K562 (cell line): ENCODE data around the gene C1orf116. TPM values are rescaled to one million over a fixed set of nuclear protein-coding genes. Genes with fewer than 3 reads are reported as not detected.
A peak's percentile ranks its signal among the peaks of the same experiment; 100 is the strongest.

Experiments used
- ATAC-seq: fragments of 200-7000 bp; cut with Tn5 transposase; 3 replicates; pipeline ENCODE4 v1.9.1; 2020; ENCODE audit warnings: moderate library complexity
- BruUV-seq: library from RNA; stranded (reverse); fragments of 400-500 nt; replicated peaks from 2 replicates; lab custom pipeline; 2021; lab: Mats Ljungman, UMichigan
- CTCF ChIA-PET: fragments of 300-600 bp; formaldehyde crosslinking; extraction: SDS; loops from one replicate; lab custom pipeline; 2021; ENCODE audit warnings: low intra/inter-chr PET ratio; lab: Yijun Ruan, JAX
- POLR2A ChIA-PET: fragments of 300-600, 350-650 bp; sonication (Branson Sonifier 250); formaldehyde crosslinking; extraction: SDS; loops from one replicate; lab custom pipeline; 2021; ENCODE audit warnings: antibody characterized with exemption, inconsistent platforms; lab: Yijun Ruan, JAX
- DNase-seq, 4 experiments: peaks; one replicate each; pipeline versions ENCODE4 v3.0.0 to v3.0.0-alpha.2; 2011 to 2018; ENCODE audit warnings: low spot score in 3 of 4, mixed read lengths in 3 of 4; ENCODE audit errors: extremely low read depth in 1 of 4
- FAIRE-seq: peaks from 2 replicates; lab custom pipeline; 2011; peaks lifted over from hg19 to GRCh38; lab: Jason Lieb, UNC
- H2AFZ ChIP-seq: 2 replicates; pipeline ENCODE4 v1.6.0; 2011; ENCODE audit warnings: low read depth, low read length, control low read depth, inconsistent platforms
- H3K27ac ChIP-seq: fragments of 200-600 bp; 3 replicates; pipeline ENCODE4 v1.8.0; 2011; ENCODE audit warnings: low read depth, mild to moderate bottlenecking, control low read depth, inconsistent platforms, low read length, moderate library complexity, mixed read lengths; ENCODE audit errors: extremely low read depth
- H3K27me3 ChIP-seq, 2 experiments: fragments of 300-600 bp in 1 of 2; 2 replicates in 1 of 2; 3 replicates in 1 of 2; pipeline versions ENCODE4 v1.6.0 to v1.8.0; 2011; ENCODE audit warnings: inconsistent platforms in 2 of 2, low read length in 2 of 2, mild to moderate bottlenecking in 1 of 2, mixed read lengths in 1 of 2, moderate library complexity in 1 of 2; ENCODE audit not compliant: control insufficient read depth in 2 of 2, insufficient read depth in 2 of 2
- H3K36me3 ChIP-seq: fragments of 300-600 bp; 3 replicates; pipeline ENCODE4 v1.8.0; 2011; ENCODE audit warnings: mild to moderate bottlenecking, low read length, inconsistent platforms; ENCODE audit not compliant: control insufficient read depth, insufficient read depth
- H3K4me1 ChIP-seq, 2 experiments: fragments of 200-600 bp in 1 of 2; replicated peaks in 1 of 2; 2 replicates in 1 of 2; 3 replicates in 1 of 2; pipeline versions ENCODE4 v1.5.1 to v1.8.0; 2011; ENCODE audit warnings: inconsistent platforms in 2 of 2, low read length in 2 of 2, mild to moderate bottlenecking in 1 of 2, mixed read lengths in 1 of 2, moderate library complexity in 1 of 2; ENCODE audit not compliant: control insufficient read depth in 2 of 2, insufficient read depth in 2 of 2
- H3K4me2 ChIP-seq: 2 replicates; pipeline ENCODE4 v1.6.1; 2011; ENCODE audit warnings: low read length, control low read depth, inconsistent platforms, mixed read lengths; ENCODE audit not compliant: insufficient read depth
- H3K4me3 ChIP-seq: fragments of 200-600 bp; sonication (generic), shearing (Covaris generic); 2 replicates; pipeline ENCODE4 v1.5.1; 2016; ENCODE audit warnings: control low read depth, inconsistent platforms
- H3K79me2 ChIP-seq: fragments of 200-600 bp; 3 replicates; pipeline ENCODE4 v1.8.0; 2011; ENCODE audit warnings: low read length, inconsistent platforms; ENCODE audit not compliant: control insufficient read depth, insufficient read depth
- H3K9ac ChIP-seq, 2 experiments: 2 replicates each; pipeline versions ENCODE4 v1.6.0 to v1.6.1; 2011; ENCODE audit warnings: low read depth in 2 of 2, low read length in 2 of 2, control low read depth in 1 of 2, inconsistent platforms in 1 of 2, mild to moderate bottlenecking in 1 of 2, mixed read lengths in 1 of 2; ENCODE audit not compliant: insufficient read depth in 1 of 2
- H3K9me1 ChIP-seq: one replicate; pipeline ENCODE4 v1.6.0; 2011; ENCODE audit warnings: inconsistent platforms, mild to moderate bottlenecking, low read length, moderate library complexity; ENCODE audit not compliant: control insufficient read depth, insufficient read depth
- H3K9me3 ChIP-seq: replicated peaks from 2 replicates; pipeline ENCODE4 v1.5.1; 2011; ENCODE audit warnings: low read depth, low read length, inconsistent platforms; ENCODE audit not compliant: control insufficient read depth, insufficient read depth
- H4K20me1 ChIP-seq: replicated peaks from 2 replicates; pipeline ENCODE4 v1.6.1; 2011; ENCODE audit warnings: low read length, inconsistent platforms, mixed read lengths; ENCODE audit not compliant: control insufficient read depth, insufficient read depth
- HOXB6 ChIP-seq: fragments of 250-450 bp; sonication (Bioruptor Pico); IDR thresholded peaks from 2 replicates; pipeline ENCODE4 v1.5.1; 2022; ENCODE audit warnings: mild to moderate bottlenecking, borderline replicate concordance
- MEIS2 ChIP-seq: fragments of 450-650 bp; IDR thresholded peaks from 2 replicates; pipeline ENCODE4 v1.6.1; 2014; ENCODE audit warnings: mild to moderate bottlenecking; ENCODE audit not compliant: partially characterized antibody
- RBM22 ChIP-seq: fragments of 200-400 bp; formaldehyde crosslinking; IDR thresholded peaks from 2 replicates; pipeline ENCODE4 v1.6.1; 2018; ENCODE audit warnings: low read length, low read depth; ENCODE audit not compliant: poor library complexity, severe bottlenecking
- RBM25 ChIP-seq: fragments of 200-400 bp; formaldehyde crosslinking; IDR thresholded peaks from 2 replicates; pipeline ENCODE4 v1.6.1; 2018; ENCODE audit warnings: low read length, low read depth, moderate library complexity; ENCODE audit not compliant: severe bottlenecking
- RBM39 ChIP-seq: fragments of 200-400 bp; formaldehyde crosslinking; optimal IDR thresholded peaks from 2 replicates; pipeline ENCODE3; 2018; ENCODE audit warnings: low read depth, low read length
- ZNF24 ChIP-seq: fragments of 450-650 bp; IDR thresholded peaks from 2 replicates; pipeline ENCODE4 v1.6.1; 2016
- ZNF79 ChIP-seq: fragments of 250-450 bp; sonication (Bioruptor Pico); IDR thresholded peaks from 2 replicates; pipeline ENCODE4 v1.4.0; 2020; ENCODE audit warnings: low read depth, mild to moderate bottlenecking, moderate library complexity
- WGBS: fragments of 100-300 bp; shearing (Covaris generic); methylation state at CpG from one replicate; pipeline ENCODE4 v1.1.6; 2016; ENCODE audit warnings: low coverage, mixed read lengths; ENCODE audit not compliant: insufficient coverage; ENCODE audit errors: missing lambda C conversion rate; 5-methylcytosine and 5-hydroxymethylcytosine counted together
- in situ Hi-C: fragments of 300-500 bp; cut with MboI; formaldehyde crosslinking; loops from 4 replicates; pipeline ENCODE4 v1.15.0; 2018; ENCODE audit warnings: inconsistent platforms, mixed read lengths
- intact Hi-C: fragments of 100-400 bp; cut with micrococcal nuclease; formaldehyde crosslinking; loops from 2 replicates; pipeline ENCODE4 v1.14.2; 2022
- polyA plus RNA-seq, 8 experiments: library from polyadenylated mRNA; depleted of rRNA in 4 of 8; stranded (reverse) in 5 of 8; unstranded in 3 of 8; fragments of >200 nt; fragmentation: Nextera tagmentation in 2 of 8; fragmentation: Illumina TruSeq in 1 of 8; extraction: Ambion mirVana in 2 of 8; extraction: Trizol in 1 of 8; gene quantifications; 2 replicates each; pipeline versions ENCODE4 v1.2.1 to v1.2.3, GENCODE V29; 2011 to 2014; ENCODE audit warnings: inconsistent platforms in 1 of 8, missing spikeins in 1 of 8
- total RNA-seq, 7 experiments: library from RNA; depleted of rRNA in 6 of 7; stranded (reverse); fragments of >200 nt in 6 of 7; fragmentation: Illumina TruSeq in 2 of 7; extraction: Trizol in 2 of 7; gene quantifications; 2 replicates each; pipeline versions ENCODE4 v1.2.1 to v1.2.3, GENCODE V29; 2011 to 2021; ENCODE audit warnings: low replicate concordance in 1 of 7
- TF ChIP-seq, protein P1 (sequence below): fragments of 250-450 bp; sonication (Bioruptor Pico); IDR thresholded peaks from 2 replicates; pipeline ENCODE4 v1.8.0; 2021; ENCODE audit warnings: mild to moderate bottlenecking, moderate library complexity

Gene C1orf116
- total and polyA plus RNA-seq, 9 of the 15 experiments (the other 6 are each of a cell fraction or from before 2014, with no cell fraction given) = 0.62 to 3.0 (median 0.95) TPM

DNA sequence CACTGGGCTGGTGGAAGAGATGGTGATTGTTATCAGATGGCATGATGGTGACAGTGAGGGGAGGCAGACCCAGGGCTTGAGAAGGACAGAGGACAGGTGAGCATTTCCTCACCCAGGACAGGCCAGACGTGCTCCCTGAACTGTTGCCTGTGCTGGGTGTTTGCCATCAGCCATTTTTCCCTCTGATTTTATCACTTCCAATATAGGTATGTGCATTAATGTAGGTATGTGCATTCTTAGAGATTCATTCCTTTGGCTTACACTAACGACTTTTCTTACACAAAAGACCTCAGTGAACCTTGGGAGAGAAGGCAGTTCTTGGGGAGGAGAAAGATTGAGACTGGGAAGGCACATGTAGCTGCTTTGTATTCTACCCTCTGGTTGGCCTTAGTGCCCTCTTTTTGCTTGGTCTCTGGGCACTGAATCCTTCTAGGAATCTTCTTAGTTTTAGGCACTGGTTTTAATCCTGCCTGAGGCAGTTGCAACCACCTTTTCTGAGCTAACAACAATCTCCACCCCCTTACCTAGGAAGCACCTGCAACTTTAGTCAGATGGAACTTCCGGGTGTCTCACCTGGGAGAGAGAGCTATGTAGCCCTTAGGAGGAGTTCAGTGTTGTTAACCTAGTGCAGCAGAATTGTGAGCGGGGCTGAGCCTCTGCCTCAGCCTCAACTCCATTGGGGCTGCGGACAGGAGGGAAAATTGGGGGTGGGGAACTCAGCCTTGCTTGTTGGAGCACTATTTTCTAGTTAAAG is 30.9 kb downstream of the C1orf116 start:
- in situ Hi-C loops = no loop called here
- H3K9me1 ChIP-seq = no peaks in the 10 kb centered on the region
- ATAC-seq (no peak), FAIRE-seq (no peak), DNase-seq (no peak)
- ChIA-PET POLR2A (interaction anchor here (0.8 to 1.1 kb wide), 3 partner anchors 9 to 18 kb away, joined by 3 read pairs; no protein-coding TSS in a partner anchor), CTCF (no interaction called here)
- WGBS = 68% methylated on average over 5 of the region's 5 CpGs
- no peak overlapping the region for H3K4me3 ChIP-seq
- intact Hi-C loops = no loop called here
- no peak overlapping the region for H3K27ac ChIP-seq
- H3K9ac ChIP-seq = no peak overlapping the region
- H3K9me3 ChIP-seq = no peaks in the 10 kb centered on the region
- TF ChIP-seq RBM25 (no peak), RBM22 (no peak), ZNF79 (peak; percentile 94), ZNF24 (no peak), MEIS2 (no peak), HOXB6 (CRISPR knock-in tag) (no peak), RBM39 (no peak)
- TF ChIP-seq, protein P1, sequence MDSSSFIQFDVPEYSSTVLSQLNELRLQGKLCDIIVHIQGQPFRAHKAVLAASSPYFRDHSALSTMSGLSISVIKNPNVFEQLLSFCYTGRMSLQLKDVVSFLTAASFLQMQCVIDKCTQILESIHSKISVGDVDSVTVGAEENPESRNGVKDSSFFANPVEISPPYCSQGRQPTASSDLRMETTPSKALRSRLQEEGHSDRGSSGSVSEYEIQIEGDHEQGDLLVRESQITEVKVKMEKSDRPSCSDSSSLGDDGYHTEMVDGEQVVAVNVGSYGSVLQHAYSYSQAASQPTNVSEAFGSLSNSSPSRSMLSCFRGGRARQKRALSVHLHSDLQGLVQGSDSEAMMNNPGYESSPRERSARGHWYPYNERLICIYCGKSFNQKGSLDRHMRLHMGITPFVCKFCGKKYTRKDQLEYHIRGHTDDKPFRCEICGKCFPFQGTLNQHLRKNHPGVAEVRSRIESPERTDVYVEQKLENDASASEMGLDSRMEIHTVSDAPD (CRISPR knock-in tag) = no peak
- H4K20me1 ChIP-seq = no peaks in the 10 kb centered on the region
- no peak overlapping the region for H2AFZ ChIP-seq
- peaks cover 5 to 30% of the 10 kb centered on the region in 2 experiments; a peak in 4 of 5 replicates for H3K4me1 ChIP-seq
- H3K36me3 ChIP-seq = no peaks in the 10 kb centered on the region
- H3K79me2 ChIP-seq = no peaks in the 10 kb centered on the region
- BruUV-seq = no TSS peak
- no peaks in the 10 kb centered on the region for H3K27me3 ChIP-seq
- H3K4me2 ChIP-seq = no peak overlapping the region
